HEK293 (cell line): ENCODE measurements around the gene MBD4.

Experiments
- BCL11A ChIP-seq: fragments of 450-650 bp; formaldehyde crosslinking; IDR thresholded peaks from 2 replicates; pipeline ENCODE4 v1.5.1; 2016; ENCODE audit warnings: low read depth, missing biosample characterization, missing genetic modification characterization
- HOXD13 ChIP-seq: sonication (generic); formaldehyde crosslinking; IDR thresholded peaks from 2 replicates; pipeline ENCODE4 v1.8.0; 2022; ENCODE audit warnings: missing genetic modification reagents, borderline replicate concordance
- PRDM1 ChIP-seq: fragments of 450-650 bp; formaldehyde crosslinking; IDR thresholded peaks from 2 replicates; pipeline ENCODE4; 2016; ENCODE audit warnings: missing biosample characterization, missing genetic modification characterization
- SP7 ChIP-seq: fragments of 450-650 bp; formaldehyde crosslinking; IDR thresholded peaks from 2 replicates; pipeline ENCODE4 v1.5.1; 2016; ENCODE audit warnings: missing biosample characterization, missing genetic modification characterization
- TRIM28 ChIP-seq: IDR thresholded peaks from 2 replicates; pipeline ENCODE4 v1.6.1; 2011; ENCODE audit warnings: low read length, control low read depth, borderline replicate concordance
- YY1 ChIP-seq: fragments of 450-650 bp; formaldehyde crosslinking; IDR thresholded peaks from 2 replicates; pipeline ENCODE4 v1.5.1; 2018; ENCODE audit warnings: missing biosample characterization, missing genetic modification characterization
- ZBTB48 ChIP-seq: fragments of 450-650 bp; formaldehyde crosslinking; IDR thresholded peaks from 2 replicates; pipeline ENCODE4 v1.5.1; 2016; ENCODE audit warnings: missing biosample characterization, missing genetic modification characterization
- ZFP37 ChIP-seq: fragments of 450-650 bp; formaldehyde crosslinking; IDR thresholded peaks from 2 replicates; pipeline ENCODE4 v1.5.1; 2016; ENCODE audit warnings: missing biosample characterization, missing genetic modification characterization
- ZFP69B ChIP-seq: fragments of 450-650 bp; formaldehyde crosslinking; IDR thresholded peaks from 2 replicates; pipeline ENCODE4 v1.5.1; 2016; ENCODE audit warnings: missing biosample characterization, missing genetic modification characterization
- ZNF114 ChIP-seq: fragments of 450-650 bp; formaldehyde crosslinking; IDR thresholded peaks from 2 replicates; pipeline ENCODE4 v1.5.0; 2017; ENCODE audit warnings: missing biosample characterization, missing genetic modification characterization
- ZNF138 ChIP-seq: fragments of 450-650 bp; formaldehyde crosslinking; IDR thresholded peaks from 2 replicates; pipeline ENCODE4 v1.5.1; 2016; ENCODE audit warnings: missing biosample characterization, missing genetic modification characterization, borderline replicate concordance
- ZNF2 ChIP-seq: fragments of 450-650 bp; formaldehyde crosslinking; IDR thresholded peaks from 2 replicates; pipeline ENCODE4 v1.5.1; 2016; ENCODE audit warnings: missing biosample characterization, missing genetic modification characterization
- ZNF202 ChIP-seq: fragments of 450-650 bp; formaldehyde crosslinking; IDR thresholded peaks from 2 replicates; pipeline ENCODE4 v1.5.1; 2016; ENCODE audit warnings: missing biosample characterization, missing genetic modification characterization, borderline replicate concordance
- ZNF248 ChIP-seq: fragments of 450-650 bp; formaldehyde crosslinking; IDR thresholded peaks from 2 replicates; pipeline ENCODE4 v1.5.1; 2017; ENCODE audit warnings: missing biosample characterization, missing genetic modification characterization
- ZNF302 ChIP-seq: fragments of 450-650 bp; formaldehyde crosslinking; IDR thresholded peaks from 2 replicates; pipeline ENCODE4 v1.5.1; 2016; ENCODE audit warnings: missing biosample characterization, missing genetic modification characterization, low read depth
- ZNF324 ChIP-seq: fragments of 450-650 bp; formaldehyde crosslinking; IDR thresholded peaks from 2 replicates; pipeline ENCODE4 v1.5.1; 2016; ENCODE audit warnings: missing biosample characterization, missing genetic modification characterization
- ZNF514 ChIP-seq: fragments of 450-650 bp; formaldehyde crosslinking; IDR thresholded peaks from 2 replicates; pipeline ENCODE4 v1.5.1; 2016; ENCODE audit warnings: missing biosample characterization, missing genetic modification characterization
- ZNF548 ChIP-seq: fragments of 450-650 bp; formaldehyde crosslinking; IDR thresholded peaks from 2 replicates; pipeline ENCODE4 v1.5.1; 2016; ENCODE audit warnings: missing biosample characterization, missing genetic modification characterization
- ZNF560 ChIP-seq: fragments of 450-650 bp; formaldehyde crosslinking; IDR thresholded peaks from 2 replicates; pipeline ENCODE4 v1.5.1; 2017; ENCODE audit warnings: missing biosample characterization, missing genetic modification characterization, borderline replicate concordance
- ZNF561 ChIP-seq: fragments of 450-650 bp; IDR thresholded peaks from 2 replicates; pipeline ENCODE4 v1.5.1; 2018; ENCODE audit warnings: missing biosample characterization, missing genetic modification characterization, borderline replicate concordance
- ZNF585B ChIP-seq: fragments of 450-650 bp; formaldehyde crosslinking; IDR thresholded peaks from 2 replicates; pipeline ENCODE4 v1.5.1; 2016; ENCODE audit warnings: missing biosample characterization, missing genetic modification characterization
- ZNF610 ChIP-seq: fragments of 450-650 bp; formaldehyde crosslinking; IDR thresholded peaks from 2 replicates; pipeline ENCODE4 v1.5.1; 2016; ENCODE audit warnings: missing biosample characterization, missing genetic modification characterization, borderline replicate concordance
- ZNF707 ChIP-seq: fragments of 450-650 bp; formaldehyde crosslinking; IDR thresholded peaks from 2 replicates; pipeline ENCODE4 v1.5.1; 2016; ENCODE audit warnings: missing biosample characterization, missing genetic modification characterization
- ZNF747 ChIP-seq: fragments of 450-650 bp; formaldehyde crosslinking; IDR thresholded peaks from 2 replicates; pipeline ENCODE4 v1.5.1; 2016; ENCODE audit warnings: missing biosample characterization, missing genetic modification characterization
- ZNF777 ChIP-seq: fragments of 450-650 bp; formaldehyde crosslinking; IDR thresholded peaks from 2 replicates; pipeline ENCODE4 v1.5.1; 2017; ENCODE audit warnings: missing biosample characterization, missing genetic modification characterization, borderline replicate concordance
- TF ChIP-seq, protein P1 (sequence below): fragments of 450-650 bp; formaldehyde crosslinking; IDR thresholded peaks from 2 replicates; pipeline ENCODE4 v1.5.1; 2016; ENCODE audit warnings: missing biosample characterization, missing genetic modification characterization
- TF ChIP-seq, protein P2 (sequence below): fragments of 450-650 bp; formaldehyde crosslinking; IDR thresholded peaks from 2 replicates; pipeline ENCODE4 v1.5.1; 2016; ENCODE audit warnings: missing biosample characterization, missing genetic modification characterization
- TF ChIP-seq, protein P3 (sequence below): fragments of 450-650 bp; formaldehyde crosslinking; IDR thresholded peaks from 2 replicates; pipeline ENCODE4 v1.5.1; 2016; ENCODE audit warnings: missing biosample characterization, missing genetic modification characterization
- TF ChIP-seq, protein P4 (sequence below): fragments of 450-650 bp; formaldehyde crosslinking; IDR thresholded peaks from 2 replicates; pipeline ENCODE4 v1.5.1; 2016; ENCODE audit warnings: missing biosample characterization, missing genetic modification characterization, low read depth
- TF ChIP-seq, protein P5 (sequence below): fragments of 450-650 bp; formaldehyde crosslinking; IDR thresholded peaks from 2 replicates; pipeline ENCODE4 v1.5.1; 2016; ENCODE audit warnings: missing biosample characterization, missing genetic modification characterization

MBD4 gene

DNA sequence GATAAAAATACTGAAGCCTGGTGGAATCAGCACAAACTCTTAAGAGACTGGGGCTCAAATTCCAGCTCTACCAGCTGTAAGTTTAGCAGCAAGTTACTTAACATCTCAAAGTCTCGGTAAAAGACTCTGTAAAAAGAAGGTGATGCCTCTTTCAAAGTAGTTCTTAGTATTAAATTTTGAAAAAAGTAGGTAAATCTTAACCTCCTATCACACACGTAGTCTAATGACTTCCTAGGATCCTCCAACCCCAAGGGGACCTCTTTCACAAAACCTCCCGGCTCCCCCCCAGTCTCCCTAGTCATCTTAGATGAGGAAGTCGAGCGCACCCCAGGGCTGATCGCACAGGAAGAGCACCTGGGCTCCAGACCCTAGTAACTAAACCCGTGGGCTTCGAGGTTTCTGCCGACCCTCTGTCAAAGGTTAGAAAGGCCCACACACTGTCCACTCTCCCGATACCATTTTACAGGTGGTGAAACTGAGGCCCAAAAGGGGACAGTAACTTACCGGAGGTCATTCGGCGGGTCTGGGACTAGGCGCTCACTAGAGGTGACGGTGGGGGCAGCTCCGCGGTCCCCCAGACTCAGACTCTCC lies 427 bp downstream of the MBD4 start (continued):
- TF ChIP-seq, protein P1, sequence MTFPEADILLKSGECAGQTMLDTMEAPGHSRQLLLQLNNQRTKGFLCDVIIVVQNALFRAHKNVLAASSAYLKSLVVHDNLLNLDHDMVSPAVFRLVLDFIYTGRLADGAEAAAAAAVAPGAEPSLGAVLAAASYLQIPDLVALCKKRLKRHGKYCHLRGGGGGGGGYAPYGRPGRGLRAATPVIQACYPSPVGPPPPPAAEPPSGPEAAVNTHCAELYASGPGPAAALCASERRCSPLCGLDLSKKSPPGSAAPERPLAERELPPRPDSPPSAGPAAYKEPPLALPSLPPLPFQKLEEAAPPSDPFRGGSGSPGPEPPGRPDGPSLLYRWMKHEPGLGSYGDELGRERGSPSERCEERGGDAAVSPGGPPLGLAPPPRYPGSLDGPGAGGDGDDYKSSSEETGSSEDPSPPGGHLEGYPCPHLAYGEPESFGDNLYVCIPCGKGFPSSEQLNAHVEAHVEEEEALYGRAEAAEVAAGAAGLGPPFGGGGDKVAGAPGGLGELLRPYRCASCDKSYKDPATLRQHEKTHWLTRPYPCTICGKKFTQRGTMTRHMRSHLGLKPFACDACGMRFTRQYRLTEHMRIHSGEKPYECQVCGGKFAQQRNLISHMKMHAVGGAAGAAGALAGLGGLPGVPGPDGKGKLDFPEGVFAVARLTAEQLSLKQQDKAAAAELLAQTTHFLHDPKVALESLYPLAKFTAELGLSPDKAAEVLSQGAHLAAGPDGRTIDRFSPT (tag by site-specific recombination) = no peak
- TF ChIP-seq ZNF548 (tag by site-specific recombination) (no peak), SP7 (tag by site-specific recombination) (peak; percentile 27; the same call in 1 of the 2 replicates), ZNF585B (tag by site-specific recombination) (no peak), ZNF747 (no peak), ZFP69B (0 out of 2 replicates have a peak, but pooled peaks have one; percentile 29), ZNF114 (no peak), ZNF560 (tag by site-specific recombination) (no peak), ZNF777 (tag by site-specific recombination) (no peak; the same call in 1 of the 2 replicates), ZFP37 (peak; percentile 65; the same call in 1 of the 2 replicates), ZNF138 (no peak), ZNF202 (tag by site-specific recombination) (no peak), ZNF561 (tag by site-specific recombination) (no peak; the same call in 1 of the 2 replicates), ZNF324 (tag by site-specific recombination) (peak; percentile 70; the same call in 1 of the 2 replicates), ZBTB48 (0 out of 2 replicates have a peak, but pooled peaks have one; percentile 26), HOXD13 (CRISPR knock-in tag) (no peak), PRDM1 (tag by site-specific recombination) (no peak), ZNF610 (tag by site-specific recombination) (no peak), YY1 (tag by site-specific recombination) (no peak), BCL11A (tag by site-specific recombination) (0 out of 2 replicates have a peak, but pooled peaks have one; percentile 51), TRIM28 (no peak), ZNF248 (tag by site-specific recombination) (no peak), ZNF707 (no peak), ZNF2 (peak; percentile 74; the same call in 1 of the 2 replicates), ZNF514 (tag by site-specific recombination) (no peak), ZNF302 (tag by site-specific recombination) (no peak)
- TF ChIP-seq, protein P2, sequence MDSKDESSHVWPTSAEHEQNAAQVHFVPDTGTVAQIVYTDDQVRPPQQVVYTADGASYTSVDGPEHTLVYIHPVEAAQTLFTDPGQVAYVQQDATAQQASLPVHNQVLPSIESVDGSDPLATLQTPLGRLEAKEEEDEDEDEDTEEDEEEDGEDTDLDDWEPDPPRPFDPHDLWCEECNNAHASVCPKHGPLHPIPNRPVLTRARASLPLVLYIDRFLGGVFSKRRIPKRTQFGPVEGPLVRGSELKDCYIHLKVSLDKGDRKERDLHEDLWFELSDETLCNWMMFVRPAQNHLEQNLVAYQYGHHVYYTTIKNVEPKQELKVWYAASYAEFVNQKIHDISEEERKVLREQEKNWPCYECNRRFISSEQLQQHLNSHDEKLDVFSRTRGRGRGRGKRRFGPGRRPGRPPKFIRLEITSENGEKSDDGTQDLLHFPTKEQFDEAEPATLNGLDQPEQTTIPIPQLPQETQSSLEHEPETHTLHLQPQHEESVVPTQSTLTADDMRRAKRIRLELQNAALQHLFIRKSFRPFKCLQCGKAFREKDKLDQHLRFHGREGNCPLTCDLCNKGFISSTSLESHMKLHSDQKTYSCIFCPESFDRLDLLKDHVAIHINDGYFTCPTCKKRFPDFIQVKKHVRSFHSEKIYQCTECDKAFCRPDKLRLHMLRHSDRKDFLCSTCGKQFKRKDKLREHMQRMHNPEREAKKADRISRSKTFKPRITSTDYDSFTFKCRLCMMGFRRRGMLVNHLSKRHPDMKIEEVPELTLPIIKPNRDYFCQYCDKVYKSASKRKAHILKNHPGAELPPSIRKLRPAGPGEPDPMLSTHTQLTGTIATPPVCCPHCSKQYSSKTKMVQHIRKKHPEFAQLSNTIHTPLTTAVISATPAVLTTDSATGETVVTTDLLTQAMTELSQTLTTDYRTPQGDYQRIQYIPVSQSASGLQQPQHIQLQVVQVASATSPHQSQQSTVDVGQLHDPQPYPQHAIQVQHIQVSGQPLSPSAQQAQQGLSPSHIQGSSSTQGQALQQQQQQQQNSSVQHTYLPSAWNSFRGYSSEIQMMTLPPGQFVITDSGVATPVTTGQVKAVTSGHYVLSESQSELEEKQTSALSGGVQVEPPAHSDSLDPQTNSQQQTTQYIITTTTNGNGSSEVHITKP (tag by site-specific recombination) = peak; percentile 67
- TF ChIP-seq, protein P3, sequence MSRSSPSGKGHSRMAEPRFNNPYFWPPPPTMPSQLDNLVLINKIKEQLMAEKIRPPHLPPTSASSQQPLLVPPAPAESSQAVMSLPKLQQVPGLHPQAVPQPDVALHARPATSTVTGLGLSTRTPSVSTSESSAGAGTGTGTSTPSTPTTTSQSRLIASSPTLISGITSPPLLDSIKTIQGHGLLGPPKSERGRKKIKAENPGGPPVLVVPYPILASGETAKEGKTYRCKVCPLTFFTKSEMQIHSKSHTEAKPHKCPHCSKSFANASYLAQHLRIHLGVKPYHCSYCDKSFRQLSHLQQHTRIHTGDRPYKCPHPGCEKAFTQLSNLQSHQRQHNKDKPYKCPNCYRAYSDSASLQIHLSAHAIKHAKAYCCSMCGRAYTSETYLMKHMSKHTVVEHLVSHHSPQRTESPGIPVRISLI (tag by site-specific recombination) = no peak
- TF ChIP-seq, protein P4, sequence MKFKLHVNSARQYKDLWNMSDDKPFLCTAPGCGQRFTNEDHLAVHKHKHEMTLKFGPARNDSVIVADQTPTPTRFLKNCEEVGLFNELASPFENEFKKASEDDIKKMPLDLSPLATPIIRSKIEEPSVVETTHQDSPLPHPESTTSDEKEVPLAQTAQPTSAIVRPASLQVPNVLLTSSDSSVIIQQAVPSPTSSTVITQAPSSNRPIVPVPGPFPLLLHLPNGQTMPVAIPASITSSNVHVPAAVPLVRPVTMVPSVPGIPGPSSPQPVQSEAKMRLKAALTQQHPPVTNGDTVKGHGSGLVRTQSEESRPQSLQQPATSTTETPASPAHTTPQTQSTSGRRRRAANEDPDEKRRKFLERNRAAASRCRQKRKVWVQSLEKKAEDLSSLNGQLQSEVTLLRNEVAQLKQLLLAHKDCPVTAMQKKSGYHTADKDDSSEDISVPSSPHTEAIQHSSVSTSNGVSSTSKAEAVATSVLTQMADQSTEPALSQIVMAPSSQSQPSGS (tag by site-specific recombination) = no peak
- TF ChIP-seq, protein P5, sequence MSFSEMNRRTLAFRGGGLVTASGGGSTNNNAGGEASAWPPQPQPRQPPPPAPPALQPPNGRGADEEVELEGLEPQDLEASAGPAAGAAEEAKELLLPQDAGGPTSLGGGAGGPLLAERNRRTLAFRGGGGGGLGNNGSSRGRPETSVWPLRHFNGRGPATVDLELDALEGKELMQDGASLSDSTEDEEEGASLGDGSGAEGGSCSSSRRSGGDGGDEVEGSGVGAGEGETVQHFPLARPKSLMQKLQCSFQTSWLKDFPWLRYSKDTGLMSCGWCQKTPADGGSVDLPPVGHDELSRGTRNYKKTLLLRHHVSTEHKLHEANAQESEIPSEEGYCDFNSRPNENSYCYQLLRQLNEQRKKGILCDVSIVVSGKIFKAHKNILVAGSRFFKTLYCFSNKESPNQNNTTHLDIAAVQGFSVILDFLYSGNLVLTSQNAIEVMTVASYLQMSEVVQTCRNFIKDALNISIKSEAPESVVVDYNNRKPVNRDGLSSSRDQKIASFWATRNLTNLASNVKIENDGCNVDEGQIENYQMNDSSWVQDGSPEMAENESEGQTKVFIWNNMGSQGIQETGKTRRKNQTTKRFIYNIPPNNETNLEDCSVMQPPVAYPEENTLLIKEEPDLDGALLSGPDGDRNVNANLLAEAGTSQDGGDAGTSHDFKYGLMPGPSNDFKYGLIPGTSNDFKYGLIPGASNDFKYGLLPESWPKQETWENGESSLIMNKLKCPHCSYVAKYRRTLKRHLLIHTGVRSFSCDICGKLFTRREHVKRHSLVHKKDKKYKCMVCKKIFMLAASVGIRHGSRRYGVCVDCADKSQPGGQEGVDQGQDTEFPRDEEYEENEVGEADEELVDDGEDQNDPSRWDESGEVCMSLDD = no peak
